Adipocyte (in vitro differentiated cells): Measurements from ENCODE around the gene TGM2.
"Not testable (repeated sequence)": the region's sequence is repeated elsewhere in the genome, so short reads cannot be mapped to it uniquely, and the experiment has no call there.

ENCODE experiments used
- DNase-seq: peaks from one replicate; pipeline ENCODE4 v3.0.0-alpha.2; 2015; ENCODE audit warnings: low read depth
- H3K27me3 ChIP-seq: replicated peaks from 2 replicates; pipeline ENCODE4 v1.7.0; 2013; ENCODE audit warnings: mild to moderate bottlenecking, low read length, moderate library complexity; ENCODE audit not compliant: control insufficient read depth, insufficient read depth
- H3K36me3 ChIP-seq: 2 replicates; pipeline ENCODE4 v1.7.0; 2013; ENCODE audit warnings: low read length, mild to moderate bottlenecking, moderate library complexity; ENCODE audit not compliant: control insufficient read depth, insufficient read depth, severe bottlenecking
- H3K4me1 ChIP-seq: 2 replicates; pipeline ENCODE4 v1.7.0; 2013; ENCODE audit warnings: mild to moderate bottlenecking, low read length, moderate library complexity; ENCODE audit not compliant: control insufficient read depth, insufficient read depth
- H3K4me3 ChIP-seq: 2 replicates; pipeline ENCODE4 v1.7.0; 2013; ENCODE audit warnings: mild to moderate bottlenecking, low read length, moderate library complexity
- H3K9ac ChIP-seq: 2 replicates; pipeline ENCODE4 v1.7.0; 2013; ENCODE audit warnings: mild to moderate bottlenecking, low read length, moderate library complexity
- H3K9me3 ChIP-seq: 2 replicates; pipeline ENCODE4 v1.7.0; 2013; ENCODE audit warnings: mild to moderate bottlenecking, low read length, moderate library complexity; ENCODE audit not compliant: control insufficient read depth

Gene TGM2

GRCh38 chr20:38112930-38113294, 52.2 kb downstream of the TGM2 start:
- DNase-seq = no peak
- peaks cover 29% of the 10 kb centered on the region for H3K4me1 ChIP-seq

GRCh38 chr20:38112261-38112929, 52.7 kb downstream of the TGM2 start:
- no peak for DNase-seq
- no peak overlapping the region for H3K4me3 ChIP-seq

More at GRCh38 chr20:38112930-38113294, 52.2 kb downstream of the TGM2 start:
- H3K4me3 ChIP-seq = no peak overlapping the region
- no peaks in the 10 kb centered on the region for H3K27me3 ChIP-seq
- H3K36me3 ChIP-seq = no peaks in the 10 kb centered on the region
- peaks cover 5% of the 10 kb centered on the region for H3K9me3 ChIP-seq
- no peak overlapping the region for H3K9ac ChIP-seq

GRCh38 chr20:38111366-38112232, 53.5 kb downstream of the TGM2 start:
- peaks cover 29% of the 10 kb centered on the region for H3K4me1 ChIP-seq
- H3K9ac ChIP-seq = no peak overlapping the region
- no peak overlapping the region for H3K4me3 ChIP-seq
- H3K36me3 ChIP-seq = no peaks in the 10 kb centered on the region
- no peaks in the 10 kb centered on the region for H3K27me3 ChIP-seq
- H3K9me3 ChIP-seq = peaks cover 1% of the 10 kb centered on the region
- DNase-seq = no peak

More at GRCh38 chr20:38112261-38112929, 52.7 kb downstream of the TGM2 start:
- peaks cover 29% of the 10 kb centered on the region for H3K4me1 ChIP-seq
- H3K9me3 ChIP-seq = peaks cover 5% of the 10 kb centered on the region
- no peak overlapping the region for H3K9ac ChIP-seq
- no peaks in the 10 kb centered on the region for H3K36me3 ChIP-seq
- no peaks in the 10 kb centered on the region for H3K27me3 ChIP-seq

- Histone ChIP-seq H3K36me3 (no peaks in the 10 kb centered on the region), H3K27me3 (no peaks in the 10 kb centered on the region), H3K4me3 (no peak overlapping the region), H3K9ac (no peak overlapping the region), H3K4me1 (peaks cover 29% of the 10 kb centered on the region), H3K9me3 (no peaks in the 10 kb centered on the region)
- no peak for DNase-seq
Measured at GRCh38 chr20:38110525-38111178, 54.4 kb downstream of the TGM2 start.

GRCh38 chr20:38109591-38110524, 55.2 kb downstream of the TGM2 start:
- no peaks in the 10 kb centered on the region for H3K36me3 ChIP-seq
- H3K9me3 ChIP-seq = no peaks in the 10 kb centered on the region
- H3K4me1 ChIP-seq = peaks cover 29% of the 10 kb centered on the region
- no peaks in the 10 kb centered on the region for H3K27me3 ChIP-seq
- peak overlapping the region; percentile 32 for H3K9ac ChIP-seq
- DNase-seq = peak; percentile 96
- H3K4me3 ChIP-seq = peak overlapping the region; percentile 29

- DNase-seq = peak; percentile 81
- no peaks in the 10 kb centered on the region for H3K36me3 ChIP-seq
- H3K4me3 ChIP-seq = peak overlapping the region; percentile 29
- no peaks in the 10 kb centered on the region for H3K9me3 ChIP-seq
- no peaks in the 10 kb centered on the region for H3K27me3 ChIP-seq
- peaks cover 29% of the 10 kb centered on the region for H3K4me1 ChIP-seq
- H3K9ac ChIP-seq = peak overlapping the region; percentile 32
Measured at GRCh38 chr20:38108986-38109541, 56.0 kb downstream of the TGM2 start.

GRCh38 chr20:38108438-38108985, 56.6 kb downstream of the TGM2 start:
- H3K4me3 ChIP-seq = peak overlapping the region; percentile 29
- H3K27me3 ChIP-seq = no peaks in the 10 kb centered on the region
- H3K4me1 ChIP-seq = peaks cover 29% of the 10 kb centered on the region
- no peaks in the 10 kb centered on the region for H3K36me3 ChIP-seq
- no peak overlapping the region for H3K9ac ChIP-seq
- H3K9me3 ChIP-seq = no peaks in the 10 kb centered on the region
- DNase-seq = peak; percentile 73

GRCh38 chr20:38107916-38108315, 57.2 kb downstream of the TGM2 start:
- H3K4me1 ChIP-seq = peaks cover 29% of the 10 kb centered on the region
- not testable (repeated sequence) for H3K36me3 ChIP-seq, H3K9me3 ChIP-seq, H3K9ac ChIP-seq, H3K27me3 ChIP-seq, H3K4me3 ChIP-seq, DNase-seq

GRCh38 chr20:38107386-38107785, 57.7 kb downstream of the TGM2 start:
- peaks cover 29% of the 10 kb centered on the region for H3K4me1 ChIP-seq
- DNase-seq, H3K27me3 ChIP-seq, H3K9me3 ChIP-seq, H3K36me3 ChIP-seq, H3K9ac ChIP-seq, H3K4me3 ChIP-seq: not testable (repeated sequence)

- Histone ChIP-seq H3K4me3 (no peak overlapping the region), H3K9ac (no peak overlapping the region), H3K4me1 (peaks cover 29% of the 10 kb centered on the region), H3K9me3 (peaks cover 5% of the 10 kb centered on the region), H3K36me3 (no peaks in the 10 kb centered on the region), H3K27me3 (no peaks in the 10 kb centered on the region)
- no peak for DNase-seq
Measured at GRCh38 chr20:38106461-38106860, 58.6 kb downstream of the TGM2 start.
